Fibroblast of mammary gland (primary cell): Measurements from ENCODE around the gene PRMT2.
"Not testable (repeated sequence)": the region's sequence is repeated elsewhere in the genome, so short reads cannot be mapped to it uniquely, and the experiment has no call there.

Experiments used
- DNase-seq: peaks from one replicate; pipeline ENCODE4 v3.0.0-alpha.2; 2010; ENCODE audit warnings: low read depth
- H3K4me3 ChIP-seq: 2 replicates; pipeline ENCODE4 v1.5.1; 2011; ENCODE audit warnings: low read depth, mild to moderate bottlenecking, low read length, moderate library complexity; ENCODE audit not compliant: control insufficient read depth
- CTCF ChIP-seq: conservative IDR thresholded peaks from 2 replicates; pipeline ENCODE4 v1.5.1; 2011; ENCODE audit warnings: low read depth, low read length, inconsistent platforms; ENCODE audit not compliant: control insufficient read depth, insufficient read depth

Gene PRMT2

GRCh38 chr21:46622226-46622625 is 13.2 kb upstream of the PRMT2 start:
- no peak overlapping the region for H3K4me3 ChIP-seq
- no peak for TF ChIP-seq CTCF
- no peak for DNase-seq

GRCh38 chr21:46624050-46624449 is 11.4 kb upstream of the PRMT2 start:
- no peak overlapping the region for H3K4me3 ChIP-seq
- no peak for DNase-seq
- TF ChIP-seq CTCF: no peak

GRCh38 chr21:46625759-46626158 is 9.7 kb upstream of the PRMT2 start:
- no peak for TF ChIP-seq CTCF
- no peak for DNase-seq
- H3K4me3 ChIP-seq: no peak overlapping the region

GRCh38 chr21:46626536-46626935 is 8.9 kb upstream of the PRMT2 start:
- no peak overlapping the region for H3K4me3 ChIP-seq
- TF ChIP-seq CTCF: no peak
- DNase-seq: no peak

- no peak for DNase-seq
- no peak overlapping the region for H3K4me3 ChIP-seq
- no peak for TF ChIP-seq CTCF
Measured at GRCh38 chr21:46626975-46627501, 8.4 kb upstream of the PRMT2 start.

- TF ChIP-seq CTCF: no peak
- no peak for DNase-seq
- H3K4me3 ChIP-seq: no peak overlapping the region
Measured at GRCh38 chr21:46627726-46628125, 7.7 kb upstream of the PRMT2 start.

- H3K4me3 ChIP-seq: no peak overlapping the region
- no peak for DNase-seq
- TF ChIP-seq CTCF: no peak
Measured at GRCh38 chr21:46628868-46629267, 6.6 kb upstream of the PRMT2 start.

- DNase-seq, H3K4me3 ChIP-seq: not testable (repeated sequence)
Measured at GRCh38 chr21:46630915-46631314, 4.6 kb upstream of the PRMT2 start.
